ENCODE data around the gene KRT38.

Gene KRT38

GRCh38 chr17:41421617-41422016, 19.2 kb downstream of the KRT38 start:
- TF ChIP-seq ZNF274 (IDR thresholded peaks at IDR 0.05; ENCODE audit: low read depth, low read length) = no peak
- H3K4me3 ChIP-seq (ENCODE audit: low read length) = no peak overlapping the region

GRCh38 chr17:41421116-41421515, 19.7 kb downstream of the KRT38 start:
- no peak for TF ChIP-seq ZNF274 (IDR thresholded peaks at IDR 0.05; ENCODE audit: low read depth, low read length)
- H3K4me3 ChIP-seq (ENCODE audit: low read length) = no peak overlapping the region

GRCh38 chr17:41420134-41420533, 20.6 kb downstream of the KRT38 start:
- no peak overlapping the region for H3K4me3 ChIP-seq (ENCODE audit: low read length)
- TF ChIP-seq ZNF274 (IDR thresholded peaks at IDR 0.05; ENCODE audit: low read depth, low read length) = no peak

GRCh38 chr17:41419716-41420115, 21.1 kb downstream of the KRT38 start:
- H3K4me3 ChIP-seq (ENCODE audit: low read length) = no peak overlapping the region
- no peak for TF ChIP-seq ZNF274 (IDR thresholded peaks at IDR 0.05; ENCODE audit: low read depth, low read length)

GRCh38 chr17:41418116-41418860, 22.5 kb downstream of the KRT38 start:
- no peak for TF ChIP-seq ZNF274 (IDR thresholded peaks at IDR 0.05; ENCODE audit: low read depth, low read length)
- no peak overlapping the region for H3K4me3 ChIP-seq (ENCODE audit: low read length)

GRCh38 chr17:41417576-41418015, 23.2 kb downstream of the KRT38 start:
- no peak for TF ChIP-seq ZNF274 (IDR thresholded peaks at IDR 0.05; ENCODE audit: low read depth, low read length)
- H3K4me3 ChIP-seq (ENCODE audit: low read length) = no peak overlapping the region

GRCh38 chr17:41417127-41417526, 23.7 kb downstream of the KRT38 start:
- H3K4me3 ChIP-seq (ENCODE audit: low read length) = no peak overlapping the region
- TF ChIP-seq ZNF274 (IDR thresholded peaks at IDR 0.05; ENCODE audit: low read depth, low read length) = no peak

GRCh38 chr17:41416479-41416878, 24.3 kb downstream of the KRT38 start:
- no peak overlapping the region for H3K4me3 ChIP-seq (ENCODE audit: low read length)
- no peak for TF ChIP-seq ZNF274 (IDR thresholded peaks at IDR 0.05; ENCODE audit: low read depth, low read length)

- TF ChIP-seq ZNF274 (IDR thresholded peaks at IDR 0.05; ENCODE audit: low read depth, low read length) = no peak
- no peak overlapping the region for H3K4me3 ChIP-seq (ENCODE audit: low read length)
Measured at GRCh38 chr17:41415833-41416335, 24.9 kb downstream of the KRT38 start.

GRCh38 chr17:41415411-41415810, 25.4 kb downstream of the KRT38 start:
- H3K4me3 ChIP-seq (ENCODE audit: low read length) = no peak overlapping the region
- no peak for TF ChIP-seq ZNF274 (IDR thresholded peaks at IDR 0.05; ENCODE audit: low read depth, low read length)

- no peak overlapping the region for H3K4me3 ChIP-seq (ENCODE audit: low read length)
- TF ChIP-seq ZNF274 (IDR thresholded peaks at IDR 0.05; ENCODE audit: low read depth, low read length) = no peak
Measured at GRCh38 chr17:41413982-41414381, 26.8 kb downstream of the KRT38 start.

- H3K4me3 ChIP-seq (ENCODE audit: low read length) = no peak overlapping the region
- no peak for TF ChIP-seq ZNF274 (IDR thresholded peaks at IDR 0.05; ENCODE audit: low read depth, low read length)
Measured at GRCh38 chr17:41413353-41413957, 27.3 kb downstream of the KRT38 start.

- no peak for TF ChIP-seq ZNF274 (IDR thresholded peaks at IDR 0.05; ENCODE audit: low read depth, low read length)
- no peak overlapping the region for H3K4me3 ChIP-seq (ENCODE audit: low read length)
Measured at GRCh38 chr17:41411072-41411840, 29.5 kb downstream of the KRT38 start.

- no peak for TF ChIP-seq ZNF274 (IDR thresholded peaks at IDR 0.05; ENCODE audit: low read depth, low read length)
- H3K4me3 ChIP-seq (ENCODE audit: low read length) = no peak overlapping the region
Measured at GRCh38 chr17:41407226-41407625, 33.6 kb downstream of the KRT38 start.

All from GM08714 (cell line).